ENCODE data around the gene ARHGDIG.

The ARHGDIG gene

GRCh38 chr16:314351-314750 lies 34.0 kb downstream of the ARHGDIG start:
- H3K27ac ChIP-seq (replicated peaks), result no peak overlapping the region
- no peak for DNase-seq (ENCODE audit: low read depth in 1 of 2, low spot score in 1 of 2)
- no peaks in the 10 kb centered on the region for H3K27me3 ChIP-seq (ENCODE audit: insufficient read depth, poor library complexity, severe bottlenecking)
- TF ChIP-seq SPI1 (IDR thresholded peaks at IDR 0.05; ENCODE audit: borderline replicate concordance, low read depth), result no peak
- no peak for TF ChIP-seq REST (IDR thresholded peaks at IDR 0.05; ENCODE audit: insufficient replicate concordance, low read depth)
- TF ChIP-seq POLR2AphosphoS5 (IDR thresholded peaks at IDR 0.05; ENCODE audit: low read depth), result no peak
- TF ChIP-seq, protein P1, sequence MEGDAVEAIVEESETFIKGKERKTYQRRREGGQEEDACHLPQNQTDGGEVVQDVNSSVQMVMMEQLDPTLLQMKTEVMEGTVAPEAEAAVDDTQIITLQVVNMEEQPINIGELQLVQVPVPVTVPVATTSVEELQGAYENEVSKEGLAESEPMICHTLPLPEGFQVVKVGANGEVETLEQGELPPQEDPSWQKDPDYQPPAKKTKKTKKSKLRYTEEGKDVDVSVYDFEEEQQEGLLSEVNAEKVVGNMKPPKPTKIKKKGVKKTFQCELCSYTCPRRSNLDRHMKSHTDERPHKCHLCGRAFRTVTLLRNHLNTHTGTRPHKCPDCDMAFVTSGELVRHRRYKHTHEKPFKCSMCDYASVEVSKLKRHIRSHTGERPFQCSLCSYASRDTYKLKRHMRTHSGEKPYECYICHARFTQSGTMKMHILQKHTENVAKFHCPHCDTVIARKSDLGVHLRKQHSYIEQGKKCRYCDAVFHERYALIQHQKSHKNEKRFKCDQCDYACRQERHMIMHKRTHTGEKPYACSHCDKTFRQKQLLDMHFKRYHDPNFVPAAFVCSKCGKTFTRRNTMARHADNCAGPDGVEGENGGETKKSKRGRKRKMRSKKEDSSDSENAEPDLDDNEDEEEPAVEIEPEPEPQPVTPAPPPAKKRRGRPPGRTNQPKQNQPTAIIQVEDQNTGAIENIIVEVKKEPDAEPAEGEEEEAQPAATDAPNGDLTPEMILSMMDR (IDR thresholded peaks at IDR 0.05; ENCODE audit: insufficient read depth, low read length), result no peak
- no peak for TF ChIP-seq GABPA (IDR thresholded peaks at IDR 0.05; ENCODE audit: low read depth)
- H3K4me3 ChIP-seq (replicated peaks; ENCODE audit: insufficient read depth, low read length), result no peak overlapping the region

DNA sequence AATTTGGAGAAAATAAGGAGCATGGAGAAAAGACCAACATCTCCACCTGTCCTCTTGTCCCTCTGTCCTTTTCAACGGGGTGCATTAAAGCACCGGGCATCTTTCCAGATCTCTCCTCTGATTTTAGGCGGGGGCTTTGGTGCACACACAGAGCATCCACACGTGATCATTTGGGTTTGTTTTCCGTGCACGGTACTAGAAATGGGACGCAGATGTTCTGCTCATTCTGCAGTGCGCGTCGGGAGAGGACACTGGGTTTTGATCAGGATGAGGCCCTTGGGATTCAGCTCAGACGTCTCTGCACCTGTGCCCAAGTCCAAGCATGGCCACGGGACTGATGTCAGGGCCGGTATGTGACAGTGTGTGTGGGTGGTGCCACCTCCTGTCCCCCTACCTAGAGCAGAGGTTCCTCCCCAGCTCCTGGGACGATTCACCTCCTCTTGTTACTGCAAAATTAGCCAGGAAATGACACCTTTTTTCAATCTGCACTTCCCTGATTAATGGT lies 34.5 kb downstream of the ARHGDIG start:
- Histone ChIP-seq H3K27me3 (ENCODE audit: insufficient read depth, poor library complexity, severe bottlenecking) (no peaks in the 10 kb centered on the region), H3K27ac (replicated peaks) (no peak overlapping the region), H3K4me3 (replicated peaks; ENCODE audit: insufficient read depth, low read length) (no peak overlapping the region)
- DNase-seq (ENCODE audit: low read depth in 1 of 2, low spot score in 1 of 2), result no peak
- TF ChIP-seq REST (IDR thresholded peaks at IDR 0.05; ENCODE audit: insufficient replicate concordance, low read depth) (no peak), GABPA (IDR thresholded peaks at IDR 0.05; ENCODE audit: low read depth) (no peak), SPI1 (IDR thresholded peaks at IDR 0.05; ENCODE audit: borderline replicate concordance, low read depth) (no peak), POLR2AphosphoS5 (IDR thresholded peaks at IDR 0.05; ENCODE audit: low read depth) (no peak)
- TF ChIP-seq, protein P1 (IDR thresholded peaks at IDR 0.05; ENCODE audit: insufficient read depth, low read length), result no peak

DNA sequence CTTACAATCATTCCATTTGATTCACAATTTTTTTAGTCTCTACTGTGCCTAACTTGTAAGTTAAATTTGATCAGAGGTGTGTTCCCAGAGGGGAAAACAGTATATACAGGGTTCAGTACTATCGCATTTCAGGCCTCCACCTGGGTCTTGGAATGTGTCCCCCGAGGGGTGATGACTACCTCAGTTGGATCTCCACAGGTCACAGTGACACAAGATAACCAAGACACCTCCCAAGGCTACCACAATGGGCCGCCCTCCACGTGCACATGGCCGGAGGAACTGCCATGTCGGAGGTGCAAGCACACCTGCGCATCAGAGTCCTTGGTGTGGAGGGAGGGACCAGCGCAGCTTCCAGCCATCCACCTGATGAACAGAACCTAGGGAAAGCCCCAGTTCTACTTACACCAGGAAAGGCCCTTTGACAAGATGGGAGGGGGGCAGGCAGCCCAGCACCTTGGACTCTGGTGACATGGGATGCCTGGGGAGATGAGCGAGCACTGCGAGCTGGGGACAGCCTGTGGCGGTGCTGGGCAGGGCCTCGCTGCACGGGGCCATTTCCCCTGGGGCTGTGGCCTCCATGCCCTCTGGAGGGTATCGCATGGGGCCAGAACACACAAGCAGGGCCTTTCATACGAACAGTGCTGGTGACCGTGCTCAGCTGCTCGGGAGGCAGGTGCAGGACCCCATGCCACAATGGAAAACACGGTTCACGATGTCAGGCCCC lies 36.5 kb downstream of the ARHGDIG start:
- TF ChIP-seq, protein P1 (IDR thresholded peaks at IDR 0.05; ENCODE audit: insufficient read depth, low read length), result no peak
- no peak for TF ChIP-seq POLR2AphosphoS5 (IDR thresholded peaks at IDR 0.05; ENCODE audit: low read depth)
- no peak for TF ChIP-seq REST (IDR thresholded peaks at IDR 0.05; ENCODE audit: insufficient replicate concordance, low read depth)
- TF ChIP-seq GABPA (IDR thresholded peaks at IDR 0.05; ENCODE audit: low read depth), result no peak
- no peak for TF ChIP-seq SPI1 (IDR thresholded peaks at IDR 0.05; ENCODE audit: borderline replicate concordance, low read depth)
- H3K27ac ChIP-seq (replicated peaks), result no peak overlapping the region
- DNase-seq (ENCODE audit: low read depth in 1 of 2, low spot score in 1 of 2), result no peak

More for the DNA sequence above, 36.5 kb downstream of the ARHGDIG start:
- Histone ChIP-seq H3K27me3 (ENCODE audit: insufficient read depth, poor library complexity, severe bottlenecking) (no peaks in the 10 kb centered on the region), H3K4me3 (replicated peaks; ENCODE audit: insufficient read depth, low read length) (no peak overlapping the region)

All from HL-60 (cell line).